Measurements from ENCODE around the gene SPART. TPM values are rescaled to one million over a fixed set of nuclear protein-coding genes. Genes with fewer than 3 reads are reported as not detected.
A peak's percentile ranks its signal among the peaks of the same experiment; 100 is the strongest.

Gene SPART
- total and polyA plus RNA-seq, 12 donors, result 15.9 to 49.8 (median 37.4) TPM

DNA sequence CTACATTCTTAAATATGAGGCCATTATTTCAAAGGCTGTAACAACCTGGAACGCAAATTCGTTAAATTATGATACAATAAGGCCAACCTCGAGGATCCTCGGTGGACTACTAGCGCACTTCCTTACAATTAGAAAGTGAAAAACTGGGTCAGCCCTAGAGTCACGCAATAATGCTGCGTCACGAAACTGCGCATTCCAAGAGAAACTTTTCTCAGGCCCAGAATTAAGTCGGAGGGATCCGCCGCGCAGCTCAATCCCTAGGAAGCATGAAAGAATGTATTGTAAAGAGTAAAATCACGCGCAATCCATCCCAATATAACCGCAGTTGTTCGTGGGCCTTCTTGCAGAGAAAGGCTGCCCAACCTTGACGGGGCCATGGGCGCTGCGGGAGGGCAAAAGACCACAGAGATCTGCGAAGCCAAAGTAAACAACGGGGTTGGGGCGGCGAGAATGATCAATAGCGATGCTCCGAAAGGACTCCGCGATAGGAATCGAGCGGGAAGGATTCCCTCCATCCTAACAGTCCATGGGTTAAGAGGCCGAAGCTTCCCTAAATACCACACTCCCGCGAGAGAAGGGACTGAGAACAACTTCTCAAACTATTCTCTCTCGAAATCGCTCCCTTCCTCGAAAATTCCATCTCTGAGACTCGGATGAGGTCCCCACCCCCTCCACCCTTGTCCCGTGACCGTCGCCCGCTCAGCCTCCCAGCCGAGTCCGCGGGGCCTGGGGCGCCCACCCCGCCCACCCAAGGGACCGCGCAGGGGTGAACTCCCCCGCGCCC, 564 bp downstream of the SPART start:
- Histone ChIP-seq H3K27me3 (no peaks in the 10 kb centered on the region), H3K9me3 (no peaks in the 10 kb centered on the region), H3K4me3 (peak overlapping the region; percentile 62 to 93 (median 72)), H3K4me1 (peaks cover 0 to 53% (median 26%) of the 10 kb centered on the region in 9 donors), H3K36me3 (no peaks in the 10 kb centered on the region), H3K27ac (peak overlapping the region; percentile 87 to 99 (median 96))
- intact Hi-C loops (cut with DNase I), result loop anchor here in 3 of 10 donors (2.0 to 10.0 kb wide), 3 partner anchors 52 to 389 kb away; no protein-coding TSS in a partner anchor
- DNase-seq, result peak; percentile 30 to 83
- peak; percentile 38 to 80 (median 70) for ATAC-seq
- WGBS, 2 donors, result 5 to 6% methylated on average over 50 of the region's 50 CpGs
- TF ChIP-seq, protein P1, sequence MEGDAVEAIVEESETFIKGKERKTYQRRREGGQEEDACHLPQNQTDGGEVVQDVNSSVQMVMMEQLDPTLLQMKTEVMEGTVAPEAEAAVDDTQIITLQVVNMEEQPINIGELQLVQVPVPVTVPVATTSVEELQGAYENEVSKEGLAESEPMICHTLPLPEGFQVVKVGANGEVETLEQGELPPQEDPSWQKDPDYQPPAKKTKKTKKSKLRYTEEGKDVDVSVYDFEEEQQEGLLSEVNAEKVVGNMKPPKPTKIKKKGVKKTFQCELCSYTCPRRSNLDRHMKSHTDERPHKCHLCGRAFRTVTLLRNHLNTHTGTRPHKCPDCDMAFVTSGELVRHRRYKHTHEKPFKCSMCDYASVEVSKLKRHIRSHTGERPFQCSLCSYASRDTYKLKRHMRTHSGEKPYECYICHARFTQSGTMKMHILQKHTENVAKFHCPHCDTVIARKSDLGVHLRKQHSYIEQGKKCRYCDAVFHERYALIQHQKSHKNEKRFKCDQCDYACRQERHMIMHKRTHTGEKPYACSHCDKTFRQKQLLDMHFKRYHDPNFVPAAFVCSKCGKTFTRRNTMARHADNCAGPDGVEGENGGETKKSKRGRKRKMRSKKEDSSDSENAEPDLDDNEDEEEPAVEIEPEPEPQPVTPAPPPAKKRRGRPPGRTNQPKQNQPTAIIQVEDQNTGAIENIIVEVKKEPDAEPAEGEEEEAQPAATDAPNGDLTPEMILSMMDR (IDR thresholded peaks at IDR 0.05), result no peak

DNA sequence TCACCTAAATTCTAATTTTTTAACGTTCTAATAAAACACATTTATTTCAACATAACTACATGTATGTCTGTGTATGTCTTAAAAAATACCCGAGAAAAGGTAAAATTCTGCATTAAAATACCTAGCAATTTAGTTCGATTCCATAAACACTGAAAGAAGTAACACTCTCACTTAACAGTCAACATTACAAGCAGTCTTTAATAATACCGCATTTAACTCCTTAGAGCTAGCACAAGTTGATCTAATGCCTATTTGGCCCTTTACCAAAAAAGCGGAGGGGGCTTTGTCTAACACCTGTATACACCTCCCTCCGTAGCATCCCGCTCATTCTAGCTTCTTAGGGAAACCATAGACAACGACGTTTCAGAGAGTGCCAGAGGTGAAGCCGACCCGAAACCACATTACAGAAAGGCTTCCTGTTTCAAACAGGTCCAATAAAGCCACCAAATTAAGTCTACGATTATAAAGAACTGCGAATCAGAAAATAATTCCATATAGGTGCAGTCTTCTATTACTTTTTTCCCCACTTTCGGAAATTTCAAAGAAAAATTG, 1.2 kb downstream of the SPART start:
- intact Hi-C loops (cut with DNase I), result loop anchor here in 2 of 10 donors (5.0 to 10.0 kb wide), 2 partner anchors 52 to 390 kb away; no protein-coding TSS in a partner anchor
- no peaks in the 10 kb centered on the region for H3K9me3 ChIP-seq
- WGBS, 2 donors, result 24 to 32% methylated on average over 14 of the region's 14 CpGs
- H3K27me3 ChIP-seq, result no peaks in the 10 kb centered on the region
- peak overlapping the region; percentile 62 to 93 (median 72) for H3K4me3 ChIP-seq
- peaks cover 0 to 60% (median 26%) of the 10 kb centered on the region in 9 donors for H3K4me1 ChIP-seq
- TF ChIP-seq, protein P1 (IDR thresholded peaks at IDR 0.05), result no peak
- H3K36me3 ChIP-seq, result no peaks in the 10 kb centered on the region
- DNase-seq (peak in 1 of 2 donors; percentile 25), ATAC-seq (no peak)
- peak overlapping the region; percentile 87 to 99 (median 96) for H3K27ac ChIP-seq

DNA sequence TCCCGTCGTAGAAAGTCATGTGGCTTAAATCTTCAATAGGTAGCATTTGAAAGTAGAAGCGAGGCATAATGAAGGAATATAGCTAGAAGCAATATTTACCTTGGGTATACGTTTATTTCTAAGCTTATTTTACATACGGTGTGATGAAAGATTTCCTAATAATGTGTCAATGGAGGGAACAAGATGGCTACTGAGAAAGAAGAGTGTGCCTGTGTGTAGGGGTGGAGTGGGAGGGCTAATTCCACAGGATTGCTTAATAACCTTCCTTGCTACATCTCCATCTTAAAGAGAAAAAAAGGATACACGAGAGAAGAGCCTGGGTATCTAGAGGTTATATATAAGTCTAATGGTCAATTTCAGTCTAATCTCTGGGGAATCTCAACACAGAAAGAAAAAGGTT, 2.0 kb downstream of the SPART start:
- no peak for ATAC-seq
- TF ChIP-seq, protein P1 (IDR thresholded peaks at IDR 0.05), result no peak
- intact Hi-C loops (cut with DNase I), result loop anchor here in 1 of 10 donors (10.0 kb wide), 1 partner anchor 391 kb away; no protein-coding TSS in a partner anchor
- WGBS, 2 donors, result 77 to 84% methylated on average over 6 of the region's 6 CpGs
- H3K9me3 ChIP-seq, result no peaks in the 10 kb centered on the region
- H3K4me1 ChIP-seq, result peaks cover 0 to 63% (median 26%) of the 10 kb centered on the region in 9 donors
- H3K27me3 ChIP-seq, result no peaks in the 10 kb centered on the region
- peak overlapping the region in 3 of 10 donors; percentile 15 to 97 (median 95) for H3K27ac ChIP-seq
- H3K36me3 ChIP-seq, result no peaks in the 10 kb centered on the region
- no peak for DNase-seq
- peak overlapping the region in 5 of 10 donors; percentile 68 to 93 (median 78) for H3K4me3 ChIP-seq

DNA sequence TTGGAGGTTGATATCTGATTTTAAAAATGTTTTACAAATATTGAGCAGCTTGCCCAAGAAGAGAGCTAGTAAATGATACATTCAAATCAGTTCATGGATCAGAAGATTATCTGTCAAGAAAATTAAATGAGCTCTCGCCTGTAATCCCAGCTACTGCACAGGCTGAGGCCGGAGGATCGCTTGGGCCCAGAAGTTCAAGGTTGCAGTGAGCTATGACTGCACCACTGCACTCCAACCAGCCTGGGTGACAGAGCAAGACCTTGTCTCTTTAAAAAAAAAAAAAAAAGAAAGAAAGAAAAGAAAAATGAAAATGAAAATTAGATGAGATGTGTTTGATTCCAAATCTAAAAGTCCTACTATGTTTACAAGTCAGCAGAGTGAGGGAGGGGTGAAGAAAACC, 2.4 kb downstream of the SPART start:
- peak overlapping the region in 2 of 10 donors; percentile 15 to 95 for H3K27ac ChIP-seq
- WGBS, 2 donors, result 90 to 92% methylated on average over 3 of the region's 3 CpGs
- intact Hi-C loops (cut with DNase I), result loop anchor here in 1 of 10 donors (10.0 kb wide), 1 partner anchor 391 kb away; no protein-coding TSS in a partner anchor
- DNase-seq, result no peak
- peak overlapping the region in 1 of 10 donors; percentile 93 for H3K4me3 ChIP-seq
- H3K36me3 ChIP-seq, result no peaks in the 10 kb centered on the region
- H3K9me3 ChIP-seq, result no peaks in the 10 kb centered on the region
- no peaks in the 10 kb centered on the region for H3K27me3 ChIP-seq
- no peak for ATAC-seq
- peaks cover 0 to 67% (median 27%) of the 10 kb centered on the region in 9 donors for H3K4me1 ChIP-seq
- TF ChIP-seq, protein P1 (IDR thresholded peaks at IDR 0.05), result no peak

Measured in heart right ventricle (tissue), 16 donors.